ENCODE measurements around the gene OAS2. TPM values are rescaled to one million over a fixed set of nuclear protein-coding genes. Genes with fewer than 3 reads are reported as not detected.

Gene OAS2
- total and polyA plus RNA-seq, 2 of the 8 experiments (the other 6 are each of a cell fraction or from before 2014, with no cell fraction given), result 0.06 TPM; not detected in 1

GRCh38 chr12:112930350-112930749, 48.0 kb upstream of the OAS2 start:
- no peak for DNase-seq (ENCODE audit: low read depth in 1 of 2, low spot score in 2 of 2)
- H3K27ac ChIP-seq (ENCODE audit: low read depth, low read length), result no peak overlapping the region
- POLR2A ChIA-PET (ENCODE audit: partially characterized antibody), result no interaction called here

More at GRCh38 chr12:112930350-112930749, 48.0 kb upstream of the OAS2 start:
- H3K79me1 ChIP-seq (ENCODE audit: low read depth, low read length), result no peaks in the 10 kb centered on the region
- no peak overlapping the region for H4K8ac ChIP-seq (ENCODE audit: extremely low read depth, insufficient read depth, low read length)
- H3K9me3 ChIP-seq (ENCODE audit: insufficient read depth in 2 of 2, low read depth in 1 of 2, low read length in 1 of 2), result peaks cover 0 to 12% of the 10 kb centered on the region in 2 experiments; a peak in 2 of 4 replicates
- H2BK120ac ChIP-seq (replicated peaks; ENCODE audit: low read depth, low read length), result no peak overlapping the region
- H3K4me1 ChIP-seq (replicated peaks in 1 of 4; ENCODE audit: control insufficient read depth in 3 of 4, insufficient read depth in 4 of 4, low read length in 3 of 4), result peaks cover 0 to 5% (median 0%) of the 10 kb centered on the region in 4 experiments; a peak in 2 of 7 replicates
- H3K4me2 ChIP-seq (ENCODE audit: insufficient read depth in 1 of 2, low read depth in 2 of 2, low read length in 2 of 2), result no peak overlapping the region
- H2AFZ ChIP-seq (ENCODE audit: low read length), result no peak overlapping the region
- no peak overlapping the region for H3K56ac ChIP-seq (replicated peaks; ENCODE audit: insufficient read length, low read depth, low read length)
- H3K14ac ChIP-seq (ENCODE audit: insufficient read length), result no peak overlapping the region
- FAIRE-seq, result no peak
- no peak overlapping the region for H2BK15ac ChIP-seq (ENCODE audit: low read length)
- no peak overlapping the region for H3K4me3 ChIP-seq (ENCODE audit: extremely low read depth in 1 of 4, insufficient read depth in 2 of 4, low read depth in 3 of 4, low read length in 4 of 4)
- no peak overlapping the region for H3K9ac ChIP-seq (replicated peaks in 1 of 4; ENCODE audit: extremely low read depth in 1 of 4, low read depth in 3 of 4, low read length in 3 of 4)
- TF ChIP-seq POU5F1 (IDR thresholded peaks at IDR 0.05; ENCODE audit: low read depth, low read length) (no peak), ATF3 (IDR thresholded peaks at IDR 0.05; ENCODE audit: insufficient read depth, low read depth, low read length) (no peak), RNF2 (IDR thresholded peaks at IDR 0.05; ENCODE audit: borderline replicate concordance, low read depth, low read length, missing control alignments, poor library complexity, severe bottlenecking) (no peak), SAP30 (IDR thresholded peaks at IDR 0.05; ENCODE audit: insufficient read depth, insufficient replicate concordance, low read length) (no peak), SP2 (IDR thresholded peaks at IDR 0.05; ENCODE audit: low read length) (no peak), YY1 (IDR thresholded peaks at IDR 0.05; ENCODE audit: low read depth, low read length) (no peak), ASH2L (IDR thresholded peaks at IDR 0.05; ENCODE audit: low read length) (no peak), TCF12 (IDR thresholded peaks at IDR 0.05; ENCODE audit: low read depth, low read length) (no peak), HDAC6 (IDR thresholded peaks at IDR 0.05; ENCODE audit: low read depth, low read length) (no peak)
- no peak overlapping the region for H4K91ac ChIP-seq (replicated peaks; ENCODE audit: insufficient read length, low read length)
- no peak overlapping the region for H2BK20ac ChIP-seq (ENCODE audit: low read length)
- H2AK5ac ChIP-seq (ENCODE audit: low read depth, low read length), result no peak overlapping the region
- WGBS, 2 experiments (ENCODE audit: extremely low coverage in 1 of 2, insufficient coverage in 1 of 2, insufficient read length in 1 of 2, insufficient replicate concordance in 2 of 2, low coverage in 1 of 2, low lambda C conversion rate in 2 of 2, missing lambda C conversion rate in 1 of 2), result 85% methylated on average over 2 of the region's 2 CpGs; no CpG with 5 or more reads in 1 of the 2 experiments
- H3K23ac ChIP-seq (ENCODE audit: insufficient read length), result no peak overlapping the region
- no peak overlapping the region for H3K4ac ChIP-seq (replicated peaks; ENCODE audit: insufficient read length, low read depth, low read length)
- no peak overlapping the region for H2BK12ac ChIP-seq (ENCODE audit: low read depth, low read length)
- CTCF ChIA-PET (ENCODE audit: partially characterized antibody), result interaction anchor here (1.7 to 2.4 kb wide), 3 partner anchors 10 to 63 kb away, joined by 3 to 7 read pairs (median 6); no protein-coding TSS in a partner anchor
- no peaks in the 10 kb centered on the region for H3K23me2 ChIP-seq (ENCODE audit: low read depth, low read length)
- H2BK5ac ChIP-seq (ENCODE audit: low read depth, low read length), result no peak overlapping the region
- H4K20me1 ChIP-seq (replicated peaks in 1 of 2; ENCODE audit: control insufficient read depth in 1 of 2, insufficient read depth in 2 of 2, low read length in 2 of 2), result no peaks in the 10 kb centered on the region
- H3K79me2 ChIP-seq (ENCODE audit: control insufficient read depth in 1 of 2, insufficient read depth in 2 of 2, low read length in 2 of 2), result no peaks in the 10 kb centered on the region
- no peak overlapping the region for H3K18ac ChIP-seq (ENCODE audit: extremely low read depth, low read length)
- no peaks in the 10 kb centered on the region for H3K36me3 ChIP-seq (ENCODE audit: control insufficient read depth in 2 of 4, insufficient read depth in 4 of 4, low read length in 3 of 4)
- H3K27me3 ChIP-seq (replicated peaks in 1 of 4; ENCODE audit: control insufficient read depth in 3 of 4, extremely low read depth in 1 of 4, insufficient read depth in 3 of 4, low read length in 3 of 4), result no peaks in the 10 kb centered on the region
- H4K5ac ChIP-seq (ENCODE audit: insufficient read length, low read depth, low read length), result no peak overlapping the region
